Measurements from ENCODE around the gene CHCHD6.

CHCHD6 gene

DNA sequence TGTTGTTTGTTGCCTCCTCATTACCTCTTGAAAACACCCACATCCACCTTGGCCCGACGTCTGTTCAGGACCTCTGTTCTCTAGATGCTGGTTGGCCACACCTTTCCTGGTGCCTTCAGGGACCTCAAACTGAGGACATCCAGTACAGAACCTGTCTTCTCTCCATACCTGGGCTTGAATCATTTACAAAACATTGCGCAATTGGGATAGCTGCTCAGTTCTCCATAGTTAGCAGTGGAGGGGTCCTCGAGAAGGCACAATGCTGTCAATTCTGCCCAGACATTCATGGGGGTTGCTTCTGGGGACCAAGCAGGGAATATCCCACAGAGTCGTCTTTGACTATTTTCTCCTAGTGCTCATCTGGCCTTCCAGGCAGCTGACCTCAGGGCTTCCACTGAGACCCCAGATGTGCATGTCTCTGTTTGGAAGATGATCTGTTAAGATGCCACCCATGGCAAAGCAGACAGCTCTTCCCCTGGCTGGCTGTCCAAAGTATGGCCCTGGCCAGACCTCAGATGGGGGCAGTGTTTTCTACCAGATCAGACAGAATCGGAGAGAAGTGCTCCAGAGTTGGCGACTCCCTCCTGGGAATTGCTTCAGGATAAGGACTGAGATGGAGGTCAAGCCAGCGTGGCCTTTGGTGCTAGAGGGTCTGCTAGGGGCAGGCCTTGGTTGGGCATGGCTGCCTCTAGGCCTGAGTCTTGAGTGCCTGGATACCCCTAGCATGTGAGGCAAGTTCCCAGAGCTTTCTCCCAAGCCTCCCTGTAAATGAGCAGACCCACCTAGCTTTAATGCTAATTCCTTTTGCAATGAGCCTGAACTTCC is 46.1 kb downstream of the CHCHD6 start:
- FAIRE-seq, result no peak
- DNase-seq (ENCODE audit: insufficient read length, low spot score), result no peak
- TF ChIP-seq POLR2A (IDR thresholded peaks at IDR 0.05; ENCODE audit: low read depth, low read length), result no peak

DNA sequence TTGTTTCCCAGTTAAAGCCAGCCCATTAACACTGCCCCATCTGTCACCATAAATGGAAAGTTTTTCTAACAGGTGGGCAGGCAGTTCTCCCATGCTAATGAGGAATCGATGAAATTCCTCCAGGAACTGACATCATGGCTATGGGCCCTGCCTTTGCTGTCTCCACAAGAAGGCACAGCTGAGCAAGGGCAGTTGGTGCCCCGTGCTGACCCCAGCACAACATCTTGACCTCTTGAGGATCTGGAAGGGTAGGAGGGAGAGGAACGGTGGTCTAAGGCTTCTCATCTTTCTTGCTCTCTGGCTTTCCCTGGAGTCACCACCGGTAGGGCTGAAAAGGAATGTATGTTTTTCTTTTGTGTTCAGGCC is 46.7 kb downstream of the CHCHD6 start:
- no peak for TF ChIP-seq POLR2A (IDR thresholded peaks at IDR 0.05; ENCODE audit: low read depth, low read length)
- DNase-seq (ENCODE audit: insufficient read length, low spot score) (no peak), FAIRE-seq (no peak)

DNA sequence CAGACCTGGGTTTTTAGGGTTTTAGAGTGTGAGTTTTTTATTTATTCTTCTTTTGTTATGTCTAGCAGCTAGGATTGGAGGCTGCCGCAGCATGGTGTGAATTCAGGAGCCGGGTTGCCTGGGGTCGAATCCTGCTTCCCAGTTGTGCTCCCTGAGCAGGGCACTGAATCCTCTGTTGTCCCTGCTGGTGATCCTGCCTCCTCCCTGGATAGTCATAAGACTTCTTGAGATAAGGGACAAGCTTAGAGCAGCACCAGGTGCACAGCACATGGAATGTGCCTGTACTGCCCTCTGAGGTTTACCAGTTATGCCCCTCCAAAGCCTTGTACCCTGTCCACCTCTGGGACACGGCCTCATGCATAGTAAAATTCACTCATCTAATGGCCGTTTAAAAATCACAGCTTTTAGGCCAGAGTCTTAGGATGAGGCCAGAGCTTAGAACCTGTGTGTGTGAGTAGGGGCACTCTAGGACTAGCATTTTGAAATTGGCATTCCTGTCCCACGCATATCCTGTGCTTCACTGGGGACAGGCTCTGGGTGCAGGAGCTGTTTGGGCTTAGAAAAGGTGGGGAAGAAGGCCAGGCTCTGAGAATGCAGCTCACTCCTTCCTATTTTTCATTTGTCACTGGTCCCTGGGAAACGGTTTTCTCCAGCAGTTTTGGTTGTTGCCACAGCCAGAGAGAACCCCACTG is 47.7 kb downstream of the CHCHD6 start:
- no peak for FAIRE-seq
- no peak for TF ChIP-seq POLR2A (IDR thresholded peaks at IDR 0.05; ENCODE audit: low read depth, low read length)

DNA sequence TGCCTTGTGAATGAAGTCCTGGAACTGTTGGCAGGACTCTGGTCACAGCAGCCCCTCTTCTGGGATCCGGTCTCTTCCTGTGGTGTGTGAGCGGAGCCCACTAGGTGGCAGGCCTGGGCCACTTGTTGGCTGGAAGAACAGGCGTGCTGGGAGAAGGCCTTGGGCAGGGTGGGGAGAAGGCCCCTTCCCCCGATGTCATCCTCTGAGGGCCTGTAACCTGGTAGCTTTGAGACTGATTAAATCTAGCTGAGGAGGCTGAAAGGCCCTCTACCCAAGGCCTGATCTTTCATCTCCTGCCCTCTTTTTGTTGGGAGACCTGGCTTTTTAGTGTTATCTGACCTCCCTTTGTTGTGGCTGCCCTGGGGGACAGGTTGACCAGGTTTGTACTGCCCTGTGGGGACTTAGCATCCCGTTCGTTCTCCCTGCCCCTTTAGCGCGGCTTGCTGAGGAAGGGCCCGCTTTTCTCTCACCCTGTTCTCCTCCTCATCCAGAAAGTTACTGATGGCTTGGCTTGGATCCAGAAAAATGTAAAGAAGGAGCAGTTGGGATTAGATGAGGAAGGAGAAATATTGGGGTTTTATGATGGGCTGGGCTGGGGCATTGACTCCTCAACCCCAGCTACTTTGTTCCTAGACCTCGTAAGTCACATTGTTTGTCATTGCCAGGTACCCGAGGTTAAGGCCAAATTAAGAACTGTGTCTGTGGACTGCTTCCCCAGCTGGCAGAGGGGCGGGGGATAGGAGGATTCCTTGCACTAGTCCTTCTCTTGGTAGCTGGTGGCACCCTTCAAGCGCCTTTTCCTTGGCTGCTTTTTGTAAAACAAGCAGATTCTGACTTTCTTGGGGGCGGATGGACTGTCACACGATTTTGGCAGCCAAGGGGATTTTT is 48.5 kb downstream of the CHCHD6 start:
- FAIRE-seq, result no peak
- DNase-seq (ENCODE audit: insufficient read length, low spot score), result peak; percentile 60
- TF ChIP-seq POLR2A (IDR thresholded peaks at IDR 0.05; ENCODE audit: low read depth, low read length), result no peak

More for the DNA sequence above, 47.7 kb downstream of the CHCHD6 start:
- DNase-seq (ENCODE audit: insufficient read length, low spot score), result no peak

DNA sequence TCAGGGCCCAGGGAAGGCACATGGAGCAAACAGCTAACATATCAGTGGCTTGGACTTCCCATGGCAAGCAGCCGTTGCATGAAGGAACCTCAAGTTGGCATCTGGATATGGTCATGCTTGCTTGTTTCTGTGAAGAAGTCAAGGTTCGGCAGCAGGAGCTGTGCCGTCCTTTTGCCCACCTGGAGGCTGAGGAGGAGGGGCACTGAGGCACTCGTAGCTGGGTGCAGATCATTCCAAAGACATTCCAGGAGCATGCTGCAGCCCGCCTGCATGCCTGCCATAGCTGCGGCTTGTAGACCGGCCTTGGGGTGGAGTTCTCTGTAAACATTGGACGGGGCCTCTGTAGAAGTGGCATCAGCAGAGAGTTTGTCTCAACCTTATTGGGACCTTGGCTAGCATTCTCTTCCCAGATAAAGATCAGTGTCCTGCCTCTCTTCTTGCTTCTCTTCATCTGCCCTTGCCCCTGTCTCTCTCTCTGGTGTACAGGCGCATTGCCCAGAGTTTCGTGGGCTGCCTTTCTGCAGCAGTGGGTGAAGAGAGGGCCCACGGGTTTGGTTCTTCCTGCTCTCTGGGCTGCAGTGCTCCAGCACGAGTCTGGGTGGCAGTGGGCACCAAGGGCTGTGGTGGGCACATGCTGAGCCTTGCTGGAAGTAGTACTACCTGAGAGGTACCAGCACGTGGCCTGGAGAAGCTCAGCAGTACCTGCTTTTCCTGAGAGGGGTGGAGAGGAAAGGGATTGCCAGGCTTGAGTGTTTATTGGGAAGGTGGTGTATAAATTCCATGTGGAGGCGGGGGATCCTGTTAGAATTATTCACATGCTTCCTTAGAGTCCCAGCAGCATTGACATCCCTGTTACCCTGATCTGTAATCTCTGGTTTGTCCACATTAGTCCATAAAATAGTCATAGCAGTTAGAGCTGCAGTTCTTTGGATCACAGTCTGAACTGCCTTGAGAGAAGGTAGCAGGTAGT is 49.4 kb downstream of the CHCHD6 start:
- FAIRE-seq, result no peak
- DNase-seq (ENCODE audit: insufficient read length, low spot score), result no peak
- TF ChIP-seq POLR2A (IDR thresholded peaks at IDR 0.05; ENCODE audit: low read depth, low read length), result no peak

DNA sequence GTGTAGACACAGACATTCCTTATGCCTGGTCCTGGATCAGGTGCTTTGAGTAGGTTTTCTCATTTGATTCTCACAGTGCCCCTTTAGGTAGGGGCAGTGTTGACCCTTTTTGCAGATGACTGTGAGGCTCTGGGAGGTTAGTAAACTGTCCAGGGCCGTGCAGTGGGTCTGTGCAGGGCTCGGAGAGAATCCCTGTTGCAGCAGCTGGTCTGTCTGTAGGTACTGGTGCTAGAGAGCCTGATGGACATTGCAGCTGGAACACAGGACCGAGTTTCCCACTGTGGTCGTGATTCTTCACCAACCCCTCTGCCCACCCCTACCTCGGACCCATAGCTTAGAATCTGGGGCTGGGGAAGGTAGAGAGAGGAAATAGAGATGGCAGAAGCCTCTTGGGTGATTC is 51.8 kb downstream of the CHCHD6 start:
- FAIRE-seq, result no peak
- no peak for DNase-seq (ENCODE audit: insufficient read length, low spot score)
- no peak for TF ChIP-seq POLR2A (IDR thresholded peaks at IDR 0.05; ENCODE audit: low read depth, low read length)

DNA sequence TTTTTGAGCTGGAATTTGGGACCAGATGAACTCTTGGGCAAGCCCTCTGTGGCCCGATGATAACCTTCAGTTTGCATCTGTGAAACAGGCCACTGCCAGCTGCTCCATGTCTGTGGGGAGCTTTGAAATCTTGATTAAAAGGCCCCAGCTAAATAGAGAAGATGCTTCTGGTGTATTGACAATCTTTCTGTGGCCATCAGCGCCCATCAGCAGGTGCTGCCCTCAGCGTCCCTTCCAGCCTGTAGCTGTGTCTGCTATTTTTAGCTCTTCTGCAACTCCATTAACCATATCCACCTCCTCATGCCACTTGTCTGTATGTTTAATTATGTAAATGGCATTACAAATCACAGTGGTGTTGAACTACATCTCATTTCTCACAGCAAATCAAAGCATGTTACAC is 54.0 kb downstream of the CHCHD6 start:
- TF ChIP-seq POLR2A (IDR thresholded peaks at IDR 0.05; ENCODE audit: low read depth, low read length), result no peak
- DNase-seq (ENCODE audit: insufficient read length, low spot score) (no peak), FAIRE-seq (no peak)

DNA sequence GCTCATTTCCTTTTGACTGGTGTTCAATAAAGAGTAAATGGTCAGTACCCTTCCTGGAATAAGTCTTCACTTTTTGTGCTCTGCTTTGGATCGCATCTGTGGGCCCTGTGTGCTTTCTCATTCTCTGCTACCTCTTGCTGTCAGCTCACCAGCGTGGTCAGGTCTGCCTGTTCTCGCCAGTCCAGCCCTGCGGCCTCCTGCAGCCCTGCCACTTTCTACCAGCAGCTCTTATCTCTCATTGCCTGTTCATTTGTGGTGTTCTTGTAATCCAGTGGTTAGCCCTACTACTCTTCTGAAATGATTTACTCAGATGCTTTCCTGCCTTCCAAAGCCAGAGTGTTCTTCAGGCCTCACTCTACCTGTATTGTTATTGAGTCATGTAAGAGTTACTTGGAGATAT is 54.8 kb downstream of the CHCHD6 start:
- FAIRE-seq, result no peak
- DNase-seq (ENCODE audit: insufficient read length, low spot score), result no peak
- TF ChIP-seq POLR2A (IDR thresholded peaks at IDR 0.05; ENCODE audit: low read depth, low read length), result no peak

DNA sequence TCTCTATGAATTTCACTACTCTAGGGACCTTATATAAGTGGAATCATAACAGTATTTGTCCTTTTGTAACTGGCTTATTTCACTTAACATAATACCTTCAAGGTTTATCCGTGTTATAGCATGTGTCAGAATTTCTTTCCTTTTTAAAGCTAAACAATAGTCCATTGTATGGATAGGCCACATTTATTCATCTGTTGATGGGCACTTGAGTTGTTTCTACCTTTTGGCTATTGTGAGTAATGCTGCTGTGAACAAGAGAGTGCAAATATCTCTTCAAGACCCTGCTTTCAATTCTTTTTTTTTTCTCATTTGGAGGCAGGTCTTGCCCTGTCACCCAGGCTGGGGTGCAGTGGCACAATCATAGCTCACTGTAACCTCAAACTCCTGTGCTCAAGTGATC is 56.5 kb downstream of the CHCHD6 start:
- FAIRE-seq, result no peak
- TF ChIP-seq POLR2A (IDR thresholded peaks at IDR 0.05; ENCODE audit: low read depth, low read length), result no peak
- no peak for DNase-seq (ENCODE audit: insufficient read length, low spot score)

DNA sequence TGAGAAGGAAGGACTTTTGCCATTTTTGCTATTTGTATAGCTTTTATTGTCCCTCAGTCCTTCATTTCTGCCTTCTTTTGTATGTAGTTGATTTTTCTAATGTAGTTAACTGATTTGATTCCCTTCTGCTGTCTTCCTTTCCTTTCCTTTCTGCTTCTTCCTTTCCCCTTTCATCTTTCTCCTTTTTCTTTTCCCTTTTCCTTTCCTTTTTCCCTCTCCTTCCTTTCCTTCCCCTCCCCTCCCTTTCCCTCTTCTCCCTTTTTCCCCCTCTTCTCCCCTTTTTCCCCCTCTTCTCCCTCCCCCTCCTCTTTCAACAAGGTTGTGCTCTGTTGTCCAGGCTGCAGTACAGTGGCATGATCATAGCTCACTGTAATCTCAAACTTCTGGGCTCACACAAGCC is 59.0 kb downstream of the CHCHD6 start:
- no peak for TF ChIP-seq POLR2A (IDR thresholded peaks at IDR 0.05; ENCODE audit: low read depth, low read length)
- FAIRE-seq, result no peak
- DNase-seq (ENCODE audit: insufficient read length, low spot score), result no peak

DNA sequence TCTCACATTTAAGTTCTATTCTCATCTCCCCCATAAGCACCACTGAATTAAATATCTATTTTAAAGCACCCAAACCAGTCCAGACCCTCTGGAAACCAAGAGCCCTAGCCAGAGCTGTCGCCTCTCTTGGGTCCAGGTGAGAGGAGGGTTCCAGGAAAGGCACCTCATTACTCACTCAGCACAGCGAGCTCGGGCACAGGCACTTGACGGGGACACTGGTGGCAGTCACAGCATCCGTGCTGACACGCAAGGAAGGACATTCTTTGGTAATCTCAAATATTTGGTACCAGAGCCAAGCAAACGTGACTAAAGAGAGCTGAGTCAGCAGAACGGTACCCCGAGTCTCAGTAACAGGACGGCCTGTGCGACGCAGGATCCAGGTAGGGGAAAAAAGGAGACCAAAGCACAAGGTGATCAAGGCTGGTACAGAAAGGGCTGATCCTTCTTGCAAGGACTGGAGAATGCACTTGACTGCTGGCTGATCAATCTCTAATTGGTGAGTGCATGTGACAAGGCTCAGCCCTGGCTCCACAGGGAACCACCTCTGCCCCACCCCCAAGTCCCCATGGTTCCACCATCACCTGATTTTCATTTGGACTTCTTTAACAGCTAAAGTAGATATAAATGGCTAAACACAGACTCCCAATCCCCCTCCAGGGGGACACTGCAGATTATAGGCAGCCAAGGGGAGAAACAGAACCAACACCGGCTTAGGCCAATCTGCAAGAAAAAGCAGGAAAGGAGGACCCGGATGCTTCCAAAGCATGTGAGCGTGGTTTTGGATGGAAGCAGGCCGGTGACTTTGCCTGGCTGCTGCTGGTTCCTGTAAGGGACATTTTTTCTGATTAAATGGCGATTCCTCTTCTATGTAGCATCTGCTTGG is 61.4 kb downstream of the CHCHD6 start:
- FAIRE-seq (no peak), DNase-seq (ENCODE audit: insufficient read length, low spot score) (no peak)
- no peak for TF ChIP-seq POLR2A (IDR thresholded peaks at IDR 0.05; ENCODE audit: low read depth, low read length)

DNA sequence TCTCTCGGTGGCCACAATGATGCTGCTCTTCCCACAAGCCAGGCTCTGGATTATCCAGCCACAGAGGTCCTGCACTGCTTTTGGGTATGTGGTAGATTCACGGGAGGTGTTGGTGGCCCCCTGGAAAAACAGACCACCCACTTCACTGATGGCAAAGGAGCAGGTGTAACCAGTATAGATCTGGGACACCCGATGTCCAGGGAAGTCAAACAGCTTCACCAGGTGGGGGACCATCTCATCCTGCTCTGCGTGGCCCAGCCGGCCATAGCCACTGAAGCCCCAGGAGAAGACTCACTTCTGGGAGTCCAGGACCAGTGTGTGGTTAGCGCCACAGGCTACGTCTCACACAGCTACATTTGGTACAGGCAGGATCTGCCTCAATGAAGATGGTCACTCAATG is 62.6 kb downstream of the CHCHD6 start:
- FAIRE-seq, result no peak
- DNase-seq (ENCODE audit: insufficient read length, low spot score), result no peak
- no peak for TF ChIP-seq POLR2A (IDR thresholded peaks at IDR 0.05; ENCODE audit: low read depth, low read length)

Data from H54 (cell line).